B cell (primary cell): Measurements from ENCODE around the gene GZMB. TPM values are rescaled to one million over a fixed set of nuclear protein-coding genes. Genes with fewer than 3 reads are reported as not detected.

ENCODE experiments used
- ATAC-seq: fragments of 200-7000 bp; cut with Tn5 transposase; one replicate; pipeline ENCODE4 v1.10.0; 2021; ENCODE audit warnings: low read depth, mild to moderate bottlenecking, moderate number of reproducible peaks, moderate library complexity
- CTCF ChIA-PET: fragments of 350-600 bp; sonication (Branson Sonifier 250); formaldehyde crosslinking; loops from one replicate; lab custom pipeline; 2021; ENCODE audit warnings: antibody characterized with exemption, inconsistent platforms; lab: Charles Lee
- POLR2A ChIA-PET: fragments of 350-600 bp; sonication (Branson Sonifier 250); formaldehyde crosslinking; loops from one replicate; lab custom pipeline; 2021; ENCODE audit warnings: antibody characterized with exemption; lab: Charles Lee
- DNase-seq: peaks from one replicate; pipeline ENCODE4 v3.0.0; 2013
- H2AFZ ChIP-seq: 2 replicates; pipeline ENCODE4 v1.6.1; 2012; ENCODE audit warnings: mild to moderate bottlenecking, low read depth, low read length; ENCODE audit not compliant: insufficient read depth, poor library complexity, severe bottlenecking
- H3K27ac ChIP-seq, 2 donors: 1 replicate in 1 of 2; 2 replicates in 1 of 2; pipeline ENCODE4 v1.5.1; 2012 to 2013; ENCODE audit warnings: low read length in 2 of 2, mild to moderate bottlenecking in 2 of 2, moderate library complexity in 1 of 2
- H3K27me3 ChIP-seq, 4 experiments: fragments of 200-600 bp in 1 of 4; sonication (generic) in 1 of 4; replicated peaks in 1 of 4; 1 replicate in 2 of 4; 2 replicates in 2 of 4; pipeline versions ENCODE4 v1.6.1 to v1.7.0; 2013 to 2016; ENCODE audit warnings: low read length in 3 of 4, mild to moderate bottlenecking in 2 of 4, mixed read lengths in 1 of 4, moderate library complexity in 1 of 4; ENCODE audit not compliant: insufficient read depth in 4 of 4, control insufficient read depth in 3 of 4; ENCODE audit errors: control extremely low read depth in 1 of 4
- H3K36me3 ChIP-seq, 2 experiments: replicated peaks in 1 of 2; 1 replicate in 1 of 2; 2 replicates in 1 of 2; pipeline versions ENCODE4 v1.6.1 to v1.7.1; 2013; ENCODE audit warnings: low read length in 1 of 2; ENCODE audit not compliant: insufficient read depth in 2 of 2, control insufficient read depth in 1 of 2; ENCODE audit errors: control extremely low read depth in 1 of 2, extremely low read depth in 1 of 2
- H3K4me1 ChIP-seq, 2 donors: fragments of 200-600 bp in 1 of 2; sonication (generic) in 1 of 2; 1 replicate in 1 of 2; 2 replicates in 1 of 2; pipeline versions ENCODE4 v1.5.1 to v1.6.1; 2013 to 2017; ENCODE audit warnings: low read length in 2 of 2; ENCODE audit not compliant: control insufficient read depth in 2 of 2, insufficient read depth in 2 of 2
- H3K4me2 ChIP-seq: replicated peaks from 2 replicates; pipeline ENCODE3; 2012; ENCODE audit warnings: mild to moderate bottlenecking, low read depth, low read length; ENCODE audit not compliant: poor library complexity, severe bottlenecking
- H3K4me3 ChIP-seq, 5 experiments: fragments of 200-600 bp in 1 of 5; sonication (generic) in 1 of 5; 1 replicate in 3 of 5; 2 replicates in 2 of 5; pipeline versions ENCODE4 v1.5.1 to v1.7.0; 2011 to 2016; ENCODE audit warnings: low read length in 4 of 5, mild to moderate bottlenecking in 4 of 5, low read depth in 2 of 5, control low read depth in 1 of 5, moderate library complexity in 1 of 5; ENCODE audit not compliant: insufficient read depth in 1 of 5; ENCODE audit errors: control extremely low read depth in 1 of 5, extremely low read depth in 1 of 5
- H3K79me2 ChIP-seq: fragments of 200-600 bp; sonication (generic); one replicate; pipeline ENCODE4 v1.6.0; 2016; ENCODE audit warnings: low read length; ENCODE audit not compliant: control insufficient read depth, insufficient read depth
- H3K9ac ChIP-seq: fragments of 200-600 bp; sonication (generic); 2 replicates; pipeline ENCODE4 v1.6.1; 2017; ENCODE audit warnings: mild to moderate bottlenecking, low read length, moderate library complexity
- H3K9me3 ChIP-seq, 3 donors: one replicate each; pipeline versions ENCODE4 v1.6.1 to v1.7.1; 2013; ENCODE audit warnings: low read length in 2 of 3; ENCODE audit not compliant: control insufficient read depth in 2 of 3, insufficient read depth in 1 of 3; ENCODE audit errors: control extremely low read depth in 1 of 3
- H4K20me1 ChIP-seq: 2 replicates; pipeline ENCODE4 v1.6.0; 2012; ENCODE audit warnings: mild to moderate bottlenecking, low read length; ENCODE audit not compliant: insufficient read depth, control insufficient read depth, poor library complexity, severe bottlenecking
- H3K27ac Mint-ChIP-seq: one replicate; pipeline ENCODE4 v1.8.0; 2021; ENCODE audit warnings: mixed read lengths
- H3K27me3 Mint-ChIP-seq: one replicate; pipeline ENCODE4 v1.8.0; 2021; ENCODE audit warnings: mixed read lengths
- H3K4me1 Mint-ChIP-seq: one replicate; pipeline ENCODE4 v1.8.0; 2021; ENCODE audit warnings: mixed read lengths
- H3K4me3 Mint-ChIP-seq: one replicate; pipeline ENCODE4 v1.8.0; 2021; ENCODE audit warnings: mixed read lengths
- H3K9me3 Mint-ChIP-seq: one replicate; pipeline ENCODE4 v1.8.0; 2022; ENCODE audit warnings: mixed read lengths; ENCODE audit not compliant: insufficient read depth
- EZH2 ChIP-seq: IDR thresholded peaks from 2 replicates; pipeline ENCODE4 v1.6.1; 2012; ENCODE audit warnings: borderline replicate concordance, low read depth, mild to moderate bottlenecking, moderate library complexity, low read length; ENCODE audit not compliant: insufficient read depth, poor library complexity, severe bottlenecking
- WGBS: methylation state at CpG from one replicate; pipeline ENCODE4 v1.1.5; 2013; ENCODE audit warnings: missing lambda C conversion rate; ENCODE audit not compliant: insufficient coverage; 5-methylcytosine and 5-hydroxymethylcytosine counted together
- intact Hi-C: fragments of 100-400 bp; cut with micrococcal nuclease; formaldehyde crosslinking; loops from one replicate; pipeline ENCODE4 v1.10.0; 2022
- polyA plus RNA-seq: library from polyadenylated mRNA; depleted of rRNA; stranded (reverse); fragments of >200 nt; gene quantifications from 2 replicates; pipeline ENCODE4 v1.2.3, GENCODE V29; 2012
- total RNA-seq, 2 donors: library from RNA; stranded (reverse); fragments of 120-200 nt in 1 of 2; gene quantifications; 1 replicate in 1 of 2; 2 replicates in 1 of 2; pipeline versions ENCODE4 v1.2.3 to v1.2.4, GENCODE V29; 2013 to 2022
- TF ChIP-seq, protein P1 (sequence below): fragments of 200-600 bp; IDR thresholded peaks from one replicate; pipeline ENCODE4 v1.8.0; 2022; ENCODE audit warnings: antibody characterized with exemption, mild to moderate bottlenecking

GZMB gene
- total and polyA plus RNA-seq, 2 donors (not counting 1 experiment from before 2014, with no cell fraction given): 0.88 to 1.5 TPM

- ATAC-seq (no peak), DNase-seq (no peak)
- Histone ChIP-seq H3K4me3 (no peak overlapping the region), H3K4me2 (no peak overlapping the region), H3K9ac (no peak overlapping the region), H3K4me1 (peaks cover 41 to 45% of the 10 kb centered on the region in 2 donors), H2AFZ (no peak overlapping the region), H3K9me3 (no peaks in the 10 kb centered on the region), H3K27ac (peak overlapping the region in 1 of 2 donors; percentile 25), H3K36me3 (no peaks in the 10 kb centered on the region), H4K20me1 (no peaks in the 10 kb centered on the region), H3K79me2 (no peaks in the 10 kb centered on the region), H3K27me3 (no peaks in the 10 kb centered on the region)
- no peak overlapping the region for H3K4me3 Mint-ChIP-seq
- H3K27ac Mint-ChIP-seq: peak overlapping the region; percentile 37
- H3K4me1 Mint-ChIP-seq: peaks cover 55% of the 10 kb centered on the region
- H3K9me3 Mint-ChIP-seq: no peaks in the 10 kb centered on the region
- WGBS: no CpG with 5 or more reads among the region's 1 CpG
- CTCF ChIA-PET: no interaction called here
- TF ChIP-seq, protein P1, sequence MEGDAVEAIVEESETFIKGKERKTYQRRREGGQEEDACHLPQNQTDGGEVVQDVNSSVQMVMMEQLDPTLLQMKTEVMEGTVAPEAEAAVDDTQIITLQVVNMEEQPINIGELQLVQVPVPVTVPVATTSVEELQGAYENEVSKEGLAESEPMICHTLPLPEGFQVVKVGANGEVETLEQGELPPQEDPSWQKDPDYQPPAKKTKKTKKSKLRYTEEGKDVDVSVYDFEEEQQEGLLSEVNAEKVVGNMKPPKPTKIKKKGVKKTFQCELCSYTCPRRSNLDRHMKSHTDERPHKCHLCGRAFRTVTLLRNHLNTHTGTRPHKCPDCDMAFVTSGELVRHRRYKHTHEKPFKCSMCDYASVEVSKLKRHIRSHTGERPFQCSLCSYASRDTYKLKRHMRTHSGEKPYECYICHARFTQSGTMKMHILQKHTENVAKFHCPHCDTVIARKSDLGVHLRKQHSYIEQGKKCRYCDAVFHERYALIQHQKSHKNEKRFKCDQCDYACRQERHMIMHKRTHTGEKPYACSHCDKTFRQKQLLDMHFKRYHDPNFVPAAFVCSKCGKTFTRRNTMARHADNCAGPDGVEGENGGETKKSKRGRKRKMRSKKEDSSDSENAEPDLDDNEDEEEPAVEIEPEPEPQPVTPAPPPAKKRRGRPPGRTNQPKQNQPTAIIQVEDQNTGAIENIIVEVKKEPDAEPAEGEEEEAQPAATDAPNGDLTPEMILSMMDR: no peak
- TF ChIP-seq EZH2: no peak
- POLR2A ChIA-PET: no interaction called here
- no peaks in the 10 kb centered on the region for H3K27me3 Mint-ChIP-seq
- intact Hi-C loops: loop anchor here (10.0 kb wide), 2 partner anchors 306 to 336 kb away; partner anchors contain the start of genes ADCY4, NFATC4 and RIPK3
Measured at GRCh38 chr14:24670594-24670993, 36.6 kb upstream of the GZMB start.

- H3K4me3 Mint-ChIP-seq: no peak overlapping the region
- ATAC-seq: no peak
Measured at GRCh38 chr14:24669651-24670050, 35.7 kb upstream of the GZMB start.

More at GRCh38 chr14:24669651-24670050, 35.7 kb upstream of the GZMB start:
- POLR2A ChIA-PET: no interaction called here
- CTCF ChIA-PET: no interaction called here
- Histone ChIP-seq H3K9ac (no peak overlapping the region), H3K4me2 (no peak overlapping the region), H3K27ac (no peak overlapping the region), H3K9me3 (no peaks in the 10 kb centered on the region), H3K4me3 (no peak overlapping the region), H4K20me1 (no peaks in the 10 kb centered on the region), H3K27me3 (no peaks in the 10 kb centered on the region), H3K36me3 (no peaks in the 10 kb centered on the region), H3K79me2 (no peaks in the 10 kb centered on the region), H2AFZ (no peak overlapping the region), H3K4me1 (peaks cover 44 to 45% of the 10 kb centered on the region in 2 donors)
- TF ChIP-seq EZH2: no peak
- TF ChIP-seq, protein P1: no peak
- no CpG with 5 or more reads among the region's 1 CpG for WGBS
- Mint-ChIP-seq H3K4me1 (peaks cover 56% of the 10 kb centered on the region), H3K27me3 (no peaks in the 10 kb centered on the region), H3K27ac (no peak overlapping the region), H3K9me3 (no peaks in the 10 kb centered on the region)
- DNase-seq: no peak
- intact Hi-C loops: loop anchor here (10.0 kb wide), 2 partner anchors 305 to 335 kb away; partner anchors contain the start of genes ADCY4, NFATC4 and RIPK3
